Measurements from ENCODE around the gene EIF2B4. TPM values are rescaled to one million over a fixed set of nuclear protein-coding genes. Genes with fewer than 3 reads are reported as not detected.

The EIF2B4 gene
- polyA plus RNA-seq, 1 donor (not counting 4 experiments of a cell fraction or from before 2014, with no cell fraction given): 54.9 TPM

DNA sequence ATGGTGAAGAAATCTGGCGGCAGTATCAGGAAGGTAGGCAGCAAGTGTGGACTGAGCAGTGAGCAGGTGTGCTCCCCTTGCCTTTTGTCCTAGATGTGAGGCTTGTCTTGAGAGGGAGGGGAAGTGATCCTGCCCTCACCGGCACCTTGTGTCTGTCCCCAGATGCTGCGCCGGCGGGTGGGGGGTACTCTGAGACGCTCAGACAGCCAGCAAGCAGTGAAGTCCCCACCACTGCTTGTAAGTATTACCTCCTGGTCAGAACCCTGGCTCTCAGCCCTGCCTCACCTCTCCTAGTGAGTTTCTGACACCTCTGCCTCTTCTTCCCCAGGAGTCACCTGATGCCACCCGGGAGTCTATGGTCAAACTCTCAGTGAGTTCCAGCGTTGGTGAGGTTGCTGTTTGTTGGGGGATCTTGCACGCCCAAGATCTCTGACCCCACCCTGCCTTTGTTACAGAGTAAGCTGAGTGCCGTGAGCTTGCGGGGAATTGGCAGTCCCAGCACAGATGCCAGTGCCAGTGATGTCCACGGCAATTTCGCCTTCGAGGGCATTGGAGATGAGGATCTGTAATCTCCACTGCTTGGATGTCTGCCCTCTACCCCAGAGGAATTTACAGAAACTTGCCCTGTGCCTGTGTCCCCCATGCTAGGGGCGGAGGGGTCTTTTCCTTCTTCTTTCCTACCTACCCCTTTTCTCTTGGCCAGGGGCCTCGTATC lies 6.2 kb upstream of the EIF2B4 start:
- Histone ChIP-seq H3K79me2 (ENCODE audit: control insufficient read depth, insufficient read depth, low read length) (peaks cover 56% of the 10 kb centered on the region), H3K4me1 (ENCODE audit: control insufficient read depth, extremely low read depth, insufficient read depth, low read length) (peaks cover 26% of the 10 kb centered on the region), H3K9me1 (ENCODE audit: control insufficient read depth, extremely low read depth, insufficient read depth, low read length) (no peaks in the 10 kb centered on the region), H2AFZ (ENCODE audit: control insufficient read depth, low read length) (no peak overlapping the region), H3K27me3 (ENCODE audit: control insufficient read depth, extremely low read depth, insufficient read depth, low read length) (no peaks in the 10 kb centered on the region), H3K36me3 (ENCODE audit: control insufficient read depth in 2 of 2, extremely low read depth in 1 of 2, insufficient read depth in 2 of 2, low read length in 2 of 2) (peaks cover 37 to 55% of the 10 kb centered on the region in 2 experiments), H3K27ac (ENCODE audit: control insufficient read depth, insufficient read depth, low read length) (no peak overlapping the region), H4K20me1 (ENCODE audit: control insufficient read depth, extremely low read depth, insufficient read depth, low read length) (peaks cover 5% of the 10 kb centered on the region), H3K4me2 (ENCODE audit: control insufficient read depth, extremely low read depth, insufficient read depth, low read depth, low read length) (no peak overlapping the region), H3K4me3 (ENCODE audit: control insufficient read depth in 2 of 3, extremely low read depth in 1 of 3, insufficient read depth in 2 of 3, low read depth in 1 of 3, low read length in 3 of 3) (no peak overlapping the region), H3K9ac (ENCODE audit: control insufficient read depth, extremely low read depth, insufficient read depth, low read length) (no peak overlapping the region), H3K9me3 (ENCODE audit: control insufficient read depth, low read depth, low read length) (no peaks in the 10 kb centered on the region)
- TF ChIP-seq, protein P1, sequence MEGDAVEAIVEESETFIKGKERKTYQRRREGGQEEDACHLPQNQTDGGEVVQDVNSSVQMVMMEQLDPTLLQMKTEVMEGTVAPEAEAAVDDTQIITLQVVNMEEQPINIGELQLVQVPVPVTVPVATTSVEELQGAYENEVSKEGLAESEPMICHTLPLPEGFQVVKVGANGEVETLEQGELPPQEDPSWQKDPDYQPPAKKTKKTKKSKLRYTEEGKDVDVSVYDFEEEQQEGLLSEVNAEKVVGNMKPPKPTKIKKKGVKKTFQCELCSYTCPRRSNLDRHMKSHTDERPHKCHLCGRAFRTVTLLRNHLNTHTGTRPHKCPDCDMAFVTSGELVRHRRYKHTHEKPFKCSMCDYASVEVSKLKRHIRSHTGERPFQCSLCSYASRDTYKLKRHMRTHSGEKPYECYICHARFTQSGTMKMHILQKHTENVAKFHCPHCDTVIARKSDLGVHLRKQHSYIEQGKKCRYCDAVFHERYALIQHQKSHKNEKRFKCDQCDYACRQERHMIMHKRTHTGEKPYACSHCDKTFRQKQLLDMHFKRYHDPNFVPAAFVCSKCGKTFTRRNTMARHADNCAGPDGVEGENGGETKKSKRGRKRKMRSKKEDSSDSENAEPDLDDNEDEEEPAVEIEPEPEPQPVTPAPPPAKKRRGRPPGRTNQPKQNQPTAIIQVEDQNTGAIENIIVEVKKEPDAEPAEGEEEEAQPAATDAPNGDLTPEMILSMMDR (optimal IDR thresholded peaks at IDR 0.05 in 1 of 3, IDR thresholded peaks at IDR 0.05 in 1 of 3, conservative IDR thresholded peaks at IDR 0.05 in 1 of 3; ENCODE audit: extremely low read depth in 1 of 3, insufficient read depth in 2 of 3, low read length in 3 of 3): no peak
- TF ChIP-seq EZH2 (IDR thresholded peaks at IDR 0.05; ENCODE audit: low read length): no peak
- FAIRE-seq (no peak), DNase-seq (ENCODE audit: low read depth, low spot score) (no peak)
- dilution Hi-C loops (cut with MboI; ENCODE audit: extremely low pct_ligation_motif_present, low sequenced_read_pairs): no loop called here

DNA sequence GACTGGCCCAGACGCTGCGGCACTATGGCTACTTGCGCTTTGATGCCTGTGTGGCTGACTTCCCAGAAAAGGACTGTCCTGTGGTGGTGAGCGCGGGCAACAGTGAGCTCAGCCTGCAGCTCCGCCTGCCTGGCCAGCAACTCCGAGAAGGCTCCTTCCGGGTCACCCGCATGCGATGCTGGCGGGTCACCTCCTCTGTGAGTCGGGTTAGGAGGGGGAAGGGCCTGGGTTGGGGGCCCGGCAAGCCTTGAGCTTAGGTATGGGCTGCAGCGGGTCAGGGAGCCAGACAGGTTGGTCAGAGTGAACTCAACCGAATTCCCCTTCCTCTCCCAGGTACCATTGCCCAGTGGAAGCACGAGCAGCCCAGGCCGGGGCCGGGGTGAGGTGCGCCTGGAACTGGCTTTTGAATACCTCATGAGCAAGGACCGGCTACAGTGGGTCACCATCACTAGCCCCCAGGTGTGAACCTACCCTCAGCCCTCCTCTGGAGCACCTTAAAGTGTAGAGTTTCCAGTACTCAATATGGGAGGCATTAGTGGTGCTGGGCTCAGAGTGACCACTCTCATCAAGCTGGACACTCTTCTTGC lies 5.5 kb upstream of the EIF2B4 start:
- Histone ChIP-seq H3K36me3 (ENCODE audit: control insufficient read depth in 2 of 2, extremely low read depth in 1 of 2, insufficient read depth in 2 of 2, low read length in 2 of 2) (peaks cover 35 to 50% of the 10 kb centered on the region in 2 experiments), H3K4me3 (ENCODE audit: control insufficient read depth in 2 of 3, extremely low read depth in 1 of 3, insufficient read depth in 2 of 3, low read depth in 1 of 3, low read length in 3 of 3) (no peak overlapping the region), H3K9me3 (ENCODE audit: control insufficient read depth, low read depth, low read length) (no peaks in the 10 kb centered on the region), H3K4me2 (ENCODE audit: control insufficient read depth, extremely low read depth, insufficient read depth, low read depth, low read length) (no peak overlapping the region), H3K27ac (ENCODE audit: control insufficient read depth, insufficient read depth, low read length) (no peak overlapping the region), H3K9me1 (ENCODE audit: control insufficient read depth, extremely low read depth, insufficient read depth, low read length) (no peaks in the 10 kb centered on the region), H3K9ac (ENCODE audit: control insufficient read depth, extremely low read depth, insufficient read depth, low read length) (no peak overlapping the region), H4K20me1 (ENCODE audit: control insufficient read depth, extremely low read depth, insufficient read depth, low read length) (peaks cover 5% of the 10 kb centered on the region), H3K79me2 (ENCODE audit: control insufficient read depth, insufficient read depth, low read length) (peaks cover 62% of the 10 kb centered on the region), H3K4me1 (ENCODE audit: control insufficient read depth, extremely low read depth, insufficient read depth, low read length) (peaks cover 24% of the 10 kb centered on the region), H2AFZ (ENCODE audit: control insufficient read depth, low read length) (no peak overlapping the region), H3K27me3 (ENCODE audit: control insufficient read depth, extremely low read depth, insufficient read depth, low read length) (no peaks in the 10 kb centered on the region)
- no peak for TF ChIP-seq EZH2 (IDR thresholded peaks at IDR 0.05; ENCODE audit: low read length)
- TF ChIP-seq, protein P1 (optimal IDR thresholded peaks at IDR 0.05 in 1 of 3, IDR thresholded peaks at IDR 0.05 in 1 of 3, conservative IDR thresholded peaks at IDR 0.05 in 1 of 3; ENCODE audit: extremely low read depth in 1 of 3, insufficient read depth in 2 of 3, low read length in 3 of 3): no peak
- dilution Hi-C loops (cut with MboI; ENCODE audit: extremely low pct_ligation_motif_present, low sequenced_read_pairs): no loop called here
- FAIRE-seq: no peak
- no peak for DNase-seq (ENCODE audit: low read depth, low spot score)

All from keratinocyte (primary cell).